Measurements from ENCODE around the gene YEATS2. TPM values are rescaled to one million over a fixed set of nuclear protein-coding genes. Genes with fewer than 3 reads are reported as not detected.
"Not testable (repeated sequence)": the region's sequence is repeated elsewhere in the genome, so short reads cannot be mapped to it uniquely, and the experiment has no call there.

Gene YEATS2
- total RNA-seq, 1 donor = 30.3 TPM

- peak overlapping the region; percentile 89 for H3K4me3 ChIP-seq (ENCODE audit: low read depth, low read length)
- no peak for DNase-seq (ENCODE audit: low read depth)
- TF ChIP-seq, protein P1, sequence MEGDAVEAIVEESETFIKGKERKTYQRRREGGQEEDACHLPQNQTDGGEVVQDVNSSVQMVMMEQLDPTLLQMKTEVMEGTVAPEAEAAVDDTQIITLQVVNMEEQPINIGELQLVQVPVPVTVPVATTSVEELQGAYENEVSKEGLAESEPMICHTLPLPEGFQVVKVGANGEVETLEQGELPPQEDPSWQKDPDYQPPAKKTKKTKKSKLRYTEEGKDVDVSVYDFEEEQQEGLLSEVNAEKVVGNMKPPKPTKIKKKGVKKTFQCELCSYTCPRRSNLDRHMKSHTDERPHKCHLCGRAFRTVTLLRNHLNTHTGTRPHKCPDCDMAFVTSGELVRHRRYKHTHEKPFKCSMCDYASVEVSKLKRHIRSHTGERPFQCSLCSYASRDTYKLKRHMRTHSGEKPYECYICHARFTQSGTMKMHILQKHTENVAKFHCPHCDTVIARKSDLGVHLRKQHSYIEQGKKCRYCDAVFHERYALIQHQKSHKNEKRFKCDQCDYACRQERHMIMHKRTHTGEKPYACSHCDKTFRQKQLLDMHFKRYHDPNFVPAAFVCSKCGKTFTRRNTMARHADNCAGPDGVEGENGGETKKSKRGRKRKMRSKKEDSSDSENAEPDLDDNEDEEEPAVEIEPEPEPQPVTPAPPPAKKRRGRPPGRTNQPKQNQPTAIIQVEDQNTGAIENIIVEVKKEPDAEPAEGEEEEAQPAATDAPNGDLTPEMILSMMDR (IDR thresholded peaks at IDR 0.05; ENCODE audit: insufficient read depth, low read length) = no peak
Measured at GRCh38 chr3:183697123-183697609, 431 bp upstream of the YEATS2 start.

- peak overlapping the region; percentile 89 for H3K4me3 ChIP-seq (ENCODE audit: low read depth, low read length)
- peak; percentile 50 for DNase-seq (ENCODE audit: low read depth)
- TF ChIP-seq, protein P1 (IDR thresholded peaks at IDR 0.05; ENCODE audit: insufficient read depth, low read length) = no peak
Measured at GRCh38 chr3:183698318-183698751, 738 bp downstream of the YEATS2 start.

DNA sequence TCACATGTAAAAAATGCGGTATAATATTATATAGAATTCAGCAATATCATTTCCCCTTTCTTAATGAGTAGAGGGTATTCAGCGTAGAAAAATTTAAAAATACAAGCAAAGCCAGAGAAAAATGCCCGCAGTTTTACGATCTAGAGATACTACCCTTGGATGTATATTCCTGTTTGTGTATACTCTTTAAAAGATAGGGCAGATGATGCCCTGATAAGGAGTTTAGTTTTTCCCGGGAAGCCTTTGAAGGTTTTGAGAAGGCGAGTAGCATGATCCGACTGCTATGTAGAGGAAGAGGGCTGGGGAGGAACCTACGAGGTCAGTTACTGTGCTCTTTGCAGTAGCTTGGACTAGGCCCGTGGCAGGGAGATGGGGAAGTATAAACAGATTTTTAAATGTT, 1.2 kb downstream of the YEATS2 start:
- peak; percentile 49 for DNase-seq (ENCODE audit: low read depth)
- peak overlapping the region; percentile 89 for H3K4me3 ChIP-seq (ENCODE audit: low read depth, low read length)
- TF ChIP-seq, protein P1 (IDR thresholded peaks at IDR 0.05; ENCODE audit: insufficient read depth, low read length) = no peak

GRCh38 chr3:183699238-183699947, 1.8 kb downstream of the YEATS2 start:
- H3K4me3 ChIP-seq (ENCODE audit: low read depth, low read length) = peak overlapping the region; percentile 89
- TF ChIP-seq, protein P1 (IDR thresholded peaks at IDR 0.05; ENCODE audit: insufficient read depth, low read length) = no peak
- DNase-seq (ENCODE audit: low read depth) = no peak

GRCh38 chr3:183701744-183702143, 4.1 kb downstream of the YEATS2 start:
- H3K4me3 ChIP-seq (ENCODE audit: low read depth, low read length) = no peak overlapping the region
- TF ChIP-seq, protein P1 (IDR thresholded peaks at IDR 0.05; ENCODE audit: insufficient read depth, low read length) = no peak
- DNase-seq (ENCODE audit: low read depth) = no peak

DNA sequence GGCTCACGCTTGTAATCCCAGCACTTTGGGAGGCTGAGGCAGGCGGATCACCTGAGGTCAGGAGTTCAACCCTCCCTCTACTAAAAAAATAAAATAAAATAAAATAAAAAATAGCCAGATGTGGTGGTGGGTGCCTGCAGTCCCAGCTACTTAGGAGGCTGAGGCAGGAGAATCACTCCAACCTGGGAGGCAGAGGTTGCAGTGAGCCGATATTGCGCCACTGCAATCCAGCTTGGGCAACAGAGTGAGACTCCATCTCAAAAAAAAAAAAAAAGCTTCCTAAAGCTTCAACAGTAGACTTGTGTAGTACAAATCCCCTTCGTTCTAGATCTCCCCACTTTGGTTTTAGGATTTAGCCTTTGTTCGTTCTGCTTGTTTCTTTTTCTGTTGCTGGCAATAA, 6.3 kb downstream of the YEATS2 start:
- not testable (repeated sequence) for DNase-seq (ENCODE audit: low read depth); H3K4me3 ChIP-seq (ENCODE audit: low read depth, low read length)

DNA sequence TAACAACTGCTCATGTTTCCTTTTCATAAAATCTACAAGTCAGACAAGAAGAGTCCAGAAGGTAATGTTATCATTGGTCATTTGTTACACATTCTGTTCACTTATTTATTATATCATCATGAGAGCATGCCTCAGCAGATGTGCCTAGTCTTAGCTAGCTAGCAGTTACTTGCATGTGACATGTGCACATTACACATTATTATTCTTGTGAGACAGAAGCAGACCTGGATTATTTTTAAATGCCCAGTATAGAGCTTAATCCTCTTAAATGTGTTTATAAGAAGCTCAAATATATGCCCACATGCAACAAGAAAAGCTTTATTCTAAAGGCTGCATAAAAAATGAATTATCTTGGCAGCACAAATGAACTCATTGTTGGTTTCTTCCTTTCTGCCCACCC, 12.6 kb downstream of the YEATS2 start:
- H3K4me3 ChIP-seq (ENCODE audit: low read depth, low read length) = no peak overlapping the region
- TF ChIP-seq, protein P1 (IDR thresholded peaks at IDR 0.05; ENCODE audit: insufficient read depth, low read length) = no peak
- no peak for DNase-seq (ENCODE audit: low read depth)

Data from fibroblast of the aortic adventitia (primary cell).